NK-92 (cell line): Measurements from ENCODE around the gene MMEL1.
"Not testable (repeated sequence)": the region's sequence is repeated elsewhere in the genome, so short reads cannot be mapped to it uniquely, and the experiment has no call there.

Experiments
- DNase-seq: peaks from one replicate; lab custom pipeline; 2025; ENCODE audit not compliant: unreplicated experiment; lab: John Stamatoyannopoulos, UW

The MMEL1 gene

DNA sequence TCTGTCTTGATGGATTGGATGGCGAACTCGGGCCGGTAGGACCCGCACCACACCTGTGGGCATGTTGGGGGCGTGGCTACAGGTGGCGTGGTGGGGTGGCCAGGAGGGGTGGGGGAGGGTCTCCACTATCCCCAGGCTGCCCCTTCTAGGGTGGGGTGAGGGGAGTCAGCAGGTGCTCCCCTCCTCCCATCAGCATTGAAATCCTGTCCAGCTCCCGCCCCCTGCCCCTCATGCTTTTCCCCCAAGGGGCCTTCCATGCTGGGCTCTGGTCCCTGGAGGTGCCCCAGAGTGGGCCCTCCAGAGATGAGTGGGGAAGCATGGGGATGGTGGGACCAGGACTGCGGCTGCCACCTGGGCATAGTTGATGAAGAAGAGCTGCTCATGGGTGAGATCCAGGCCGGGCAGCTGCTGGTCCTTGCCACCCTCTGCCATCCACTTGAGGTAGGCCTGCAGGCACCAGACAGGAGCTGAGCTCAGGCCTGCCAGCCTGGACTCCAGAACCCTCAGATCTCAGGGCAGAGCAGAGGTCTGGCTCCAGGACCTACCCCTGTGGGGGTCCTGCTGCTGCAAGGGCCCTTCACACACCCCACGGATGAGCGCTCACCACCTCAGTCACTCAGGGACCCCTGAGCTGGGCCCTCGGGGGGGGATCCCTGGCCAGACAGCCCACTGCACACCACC lies 41.1 kb downstream of the MMEL1 start:
- DNase-seq = no peak

DNA sequence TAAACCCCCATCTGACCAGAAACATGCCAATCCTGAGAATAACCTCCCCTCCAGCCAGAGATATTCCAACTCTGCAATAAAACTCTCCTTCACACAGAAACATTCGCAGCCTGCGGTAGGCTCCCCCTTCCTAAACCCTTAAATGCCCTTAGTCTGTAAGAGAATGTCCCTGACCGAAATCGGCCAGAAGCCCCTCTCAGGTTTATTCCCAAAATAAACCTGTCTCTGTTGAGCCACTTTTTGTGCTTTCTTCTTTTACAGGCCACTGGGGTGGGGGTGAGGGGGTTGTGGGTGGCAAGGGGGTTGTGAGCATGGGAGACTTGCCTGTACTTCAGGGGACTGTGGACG lies 41.6 kb downstream of the MMEL1 start:
- DNase-seq = no peak

DNA sequence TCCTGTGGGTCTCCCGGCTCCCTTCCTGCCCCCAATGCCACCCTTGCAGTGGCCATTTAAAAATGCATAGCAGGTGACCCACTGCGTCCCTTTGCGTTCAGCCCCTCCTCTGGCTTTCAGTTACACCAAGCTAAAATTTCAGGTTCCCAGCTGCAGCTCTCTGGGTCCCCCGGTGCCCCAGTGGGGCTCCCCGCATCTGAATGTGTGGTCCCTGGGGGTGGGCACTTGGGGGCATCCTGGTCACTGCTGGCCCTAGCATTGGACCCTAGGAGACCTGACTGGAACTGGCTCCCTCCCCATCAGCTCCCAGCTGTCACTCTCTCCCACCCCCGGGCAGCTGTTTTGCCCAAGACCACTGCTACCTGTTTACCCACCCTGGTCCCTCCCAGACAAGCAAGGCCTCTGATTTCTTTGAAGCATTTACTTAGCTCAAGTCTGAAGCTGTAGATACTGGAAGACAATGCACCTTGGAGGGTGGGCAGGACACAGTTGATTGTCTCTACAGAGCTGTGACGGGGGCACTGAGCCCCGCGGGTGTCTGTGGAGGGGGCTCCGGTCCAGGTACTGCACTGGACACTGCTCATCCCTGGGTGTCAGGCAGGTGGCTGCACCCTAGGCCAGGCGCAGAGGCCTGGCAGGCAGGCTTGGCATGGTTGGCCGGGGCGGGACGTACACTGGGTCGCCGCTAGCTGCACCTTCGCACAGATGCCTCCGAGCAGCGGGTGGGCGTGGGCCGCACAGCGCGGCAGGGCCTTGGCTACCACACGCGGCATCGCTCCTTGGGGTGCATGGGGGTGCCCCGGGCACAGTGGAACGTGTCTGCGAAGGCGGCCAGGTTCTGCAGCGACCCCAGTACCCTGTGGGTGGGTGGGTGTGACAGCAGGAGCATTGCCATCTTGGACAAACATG lies 42.3 kb downstream of the MMEL1 start:
- DNase-seq = no peak

DNA sequence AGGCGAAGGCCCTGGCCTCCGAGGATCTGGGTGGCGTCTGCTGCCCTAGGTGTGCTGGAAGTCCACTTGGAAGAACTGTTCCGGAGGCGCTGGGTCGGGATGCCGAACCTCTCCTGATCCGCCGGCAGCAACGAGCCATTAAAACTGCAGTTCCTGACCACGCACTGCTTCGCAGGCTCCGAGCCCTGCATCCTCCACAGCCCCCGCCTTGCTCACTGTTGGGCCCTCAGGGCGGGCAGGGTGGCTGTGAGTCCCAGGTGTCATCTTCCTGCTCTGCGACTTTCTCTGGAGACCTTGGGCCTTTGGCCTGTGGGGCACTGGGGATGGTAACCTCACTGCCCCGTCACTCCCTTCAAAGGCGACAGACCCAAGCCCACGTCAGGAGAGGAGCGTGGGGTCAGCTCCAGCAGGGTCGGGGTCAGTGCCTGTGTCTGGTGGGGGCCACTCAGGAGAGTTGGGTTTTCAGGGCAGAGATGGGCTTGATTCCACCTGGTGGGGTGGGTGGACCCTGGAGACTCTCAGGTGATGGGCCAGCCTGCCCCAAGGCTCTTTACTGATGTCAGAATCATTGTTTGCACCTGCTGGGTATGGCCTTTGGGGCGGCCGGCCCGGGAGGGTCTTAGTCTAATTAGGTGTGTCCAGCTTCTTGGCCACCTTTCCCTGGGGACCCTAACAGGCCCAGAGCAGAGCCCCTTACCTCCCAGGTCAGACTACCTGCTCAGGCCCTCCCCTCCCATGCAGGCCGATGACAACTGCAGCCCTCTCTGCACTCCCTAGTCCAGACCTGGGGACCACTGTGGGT lies 43.2 kb downstream of the MMEL1 start:
- DNase-seq = no peak

DNA sequence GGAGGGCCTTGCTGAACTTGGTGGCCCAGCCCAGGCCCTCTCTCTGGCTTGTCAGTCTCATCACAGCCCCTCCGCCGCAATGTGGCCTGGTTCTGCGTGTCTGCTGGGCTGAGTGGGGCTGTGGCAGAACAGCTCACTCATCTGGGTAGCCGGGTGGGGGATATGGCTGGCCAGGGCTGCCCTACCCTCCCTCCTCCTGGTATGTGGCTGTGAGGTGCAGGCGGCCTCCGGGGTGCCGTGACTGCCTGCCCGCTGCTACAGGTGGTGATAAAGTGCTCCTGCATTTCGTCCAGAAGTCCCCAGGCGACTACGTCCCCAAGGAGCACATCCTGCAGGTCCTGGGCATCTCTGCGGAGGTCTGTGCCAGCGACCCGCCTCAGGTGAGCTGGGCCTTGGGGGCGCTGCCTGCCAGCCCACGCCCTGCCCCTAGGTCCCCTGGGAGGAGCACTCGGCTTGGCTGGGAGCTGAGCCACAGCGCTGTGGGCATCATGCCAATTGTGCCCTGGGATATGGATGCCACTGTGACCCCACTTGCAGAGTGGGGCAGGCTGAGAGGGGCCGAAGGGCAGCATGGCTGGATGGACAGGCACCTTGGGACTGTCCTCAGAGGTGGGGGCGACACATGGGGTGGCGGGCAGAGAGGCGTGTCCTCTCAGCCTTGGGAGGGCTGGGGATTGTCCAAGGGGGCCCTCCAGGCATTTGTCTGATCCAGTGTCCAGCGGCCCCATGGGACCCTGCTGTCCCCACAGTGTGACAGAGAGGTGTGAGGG lies 44.0 kb downstream of the MMEL1 start:
- no peak for DNase-seq

DNA sequence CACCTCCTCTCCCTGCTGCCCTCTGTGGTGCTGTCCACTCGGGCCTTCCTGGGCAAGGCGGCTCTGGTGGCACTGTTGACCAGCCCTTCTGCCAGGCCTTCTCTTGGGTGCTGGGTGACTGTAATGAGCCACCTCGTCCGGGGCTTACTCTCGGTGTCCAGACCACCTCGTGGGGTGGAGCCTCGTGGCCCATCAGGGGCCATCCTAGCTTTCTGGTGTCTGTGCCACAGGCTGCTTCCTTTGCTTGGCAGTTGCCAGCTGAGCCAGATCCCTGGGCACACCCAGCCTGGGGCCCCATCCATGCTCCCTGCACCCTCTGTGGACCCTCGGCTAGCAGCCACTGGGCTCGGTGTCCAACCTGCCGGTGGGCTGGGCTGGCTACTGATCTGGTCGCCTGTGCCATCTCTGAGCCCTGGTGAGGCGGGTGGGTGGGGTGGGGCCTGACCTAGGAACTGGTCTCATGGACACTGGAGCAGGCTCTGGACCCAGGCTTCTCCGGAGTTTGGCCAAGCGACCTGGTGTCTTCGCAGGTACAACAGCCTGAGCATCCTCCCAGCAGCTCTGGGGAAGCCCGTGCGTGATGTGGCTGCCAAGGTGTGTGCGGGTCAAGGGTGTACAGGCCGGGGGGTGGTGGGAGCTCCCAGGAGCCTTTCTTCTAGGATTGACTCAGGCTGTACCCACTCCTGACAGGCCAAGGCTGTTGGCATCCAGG lies 44.8 kb downstream of the MMEL1 start:
- no peak for DNase-seq

DNA sequence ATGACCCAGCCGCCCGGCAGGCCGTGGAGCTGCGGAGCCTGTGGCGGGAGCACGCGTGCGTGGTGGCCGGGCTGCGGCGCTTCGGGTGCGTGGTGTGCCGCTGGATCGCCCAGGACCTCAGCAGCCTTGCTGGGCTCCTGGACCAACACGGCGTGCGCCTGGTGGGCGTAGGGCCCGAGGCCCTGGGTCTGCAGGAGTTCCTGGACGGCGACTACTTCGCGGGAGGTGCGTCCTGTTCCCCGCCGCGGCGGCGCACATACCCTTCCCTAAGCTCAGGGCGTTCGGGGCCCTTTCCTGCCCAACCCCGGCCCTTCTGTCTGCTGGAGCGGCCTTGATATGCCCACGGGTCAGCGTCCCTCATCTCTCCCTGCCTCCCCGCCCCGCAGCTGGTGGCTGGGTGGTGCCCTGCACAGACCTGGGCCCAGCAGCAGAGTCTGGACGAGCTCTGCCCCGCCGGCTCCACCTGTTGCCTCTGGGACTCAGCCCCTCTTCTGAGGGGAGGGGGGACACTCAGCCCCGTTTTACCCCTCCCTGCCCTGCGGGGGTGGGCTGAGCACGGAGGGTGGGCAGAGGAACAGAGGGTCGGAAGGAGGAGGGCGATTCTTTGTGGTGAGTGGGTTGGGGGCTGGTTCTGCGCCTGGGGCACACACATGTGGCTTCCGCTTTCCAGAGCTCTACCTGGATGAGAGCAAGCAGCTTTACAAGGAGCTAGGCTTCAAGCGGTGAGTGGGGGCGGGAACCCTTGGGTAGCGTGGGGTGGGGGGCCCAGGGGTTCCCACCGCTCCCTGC lies 45.6 kb downstream of the MMEL1 start:
- DNase-seq = no peak

DNA sequence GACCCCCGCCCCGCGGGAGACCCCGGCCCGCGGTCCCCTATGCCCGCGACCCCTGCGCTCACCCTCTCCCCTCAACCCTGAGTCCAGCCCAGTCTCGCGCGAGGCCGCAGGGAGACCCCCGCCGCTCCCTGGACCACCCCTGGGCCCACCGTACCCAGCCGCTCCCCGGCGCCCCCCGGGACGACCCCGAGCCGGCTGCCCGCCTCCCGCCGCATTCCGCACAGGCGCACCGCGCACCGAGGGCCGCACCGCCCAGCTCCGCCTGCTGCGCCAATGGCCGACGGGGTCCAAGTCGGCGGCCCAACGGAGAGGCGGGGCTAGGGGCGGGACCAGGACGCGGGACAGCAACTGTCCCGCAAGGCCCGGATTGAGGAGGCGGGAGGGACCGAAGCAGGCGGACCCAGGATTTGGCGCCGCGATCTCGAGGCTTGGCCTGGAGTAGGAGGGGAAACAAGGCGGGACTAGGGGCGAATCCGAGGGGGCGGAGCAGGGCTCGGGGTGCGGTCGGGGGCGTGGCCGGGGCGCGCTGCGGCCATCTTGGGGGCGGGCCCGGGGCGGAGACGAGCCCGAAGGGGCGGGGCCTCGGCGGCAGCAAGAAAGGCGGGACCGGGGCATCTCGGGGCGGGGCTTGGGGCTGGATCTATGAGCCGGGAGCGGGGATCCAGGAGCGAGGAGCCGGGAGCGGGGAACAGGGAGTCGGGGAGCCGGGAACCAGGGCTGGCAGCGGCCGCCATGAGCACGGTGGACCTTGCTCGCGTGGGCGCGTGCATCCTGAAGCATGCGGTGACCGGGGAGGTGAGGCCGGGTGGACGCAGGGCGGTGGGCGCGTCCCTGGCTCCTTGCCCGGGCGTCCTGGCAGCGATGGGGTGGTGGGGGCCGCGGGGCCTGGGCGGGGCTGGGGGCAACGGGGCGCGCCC lies 46.4 kb downstream of the MMEL1 start, which contains the start of gene PRXL2B:
PRXL2B (plus strand) TSS at position 624 of the 917 bp plus-strand sequence; CDS start at position 733, 109 bp downstream.
- DNase-seq = peak; percentile 43

DNA sequence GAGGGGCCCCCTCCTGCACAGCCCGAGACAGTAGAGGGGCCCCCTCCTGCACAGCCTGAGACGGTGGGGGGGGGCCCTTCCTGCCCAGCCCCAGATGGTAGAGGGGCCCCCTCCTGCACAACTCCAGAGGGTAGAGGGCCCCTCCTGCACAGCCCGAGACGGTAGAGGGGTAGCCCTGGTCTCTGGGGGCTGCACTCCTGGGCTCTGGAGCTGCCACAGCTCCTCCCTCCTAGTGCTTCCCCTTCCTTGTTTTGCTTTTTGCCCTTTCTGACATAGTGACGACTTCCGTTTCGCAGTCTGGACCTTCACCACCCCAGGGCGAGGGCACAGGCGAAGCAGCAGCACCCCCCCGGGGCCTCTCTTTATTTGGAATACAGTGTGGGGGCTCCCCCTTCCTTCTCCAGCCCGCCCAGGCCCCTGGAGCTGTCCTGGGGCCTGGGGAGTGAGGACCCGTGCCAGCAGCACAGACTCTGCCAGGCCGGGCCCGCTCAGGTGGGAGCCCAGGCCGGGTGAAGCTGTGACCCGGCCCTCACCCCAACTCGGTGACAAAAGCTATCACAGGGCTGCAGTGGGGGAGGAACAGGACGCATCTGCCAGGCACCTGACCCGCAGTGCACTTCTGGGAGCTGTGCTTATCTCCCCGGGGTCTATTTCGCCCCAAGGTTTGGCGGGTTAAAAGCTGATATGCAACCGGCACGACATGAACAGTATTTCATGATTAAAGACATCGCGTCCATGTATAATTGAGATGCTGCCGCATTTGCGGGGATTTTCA lies 47.3 kb downstream of the MMEL1 start:
- no peak for DNase-seq

DNA sequence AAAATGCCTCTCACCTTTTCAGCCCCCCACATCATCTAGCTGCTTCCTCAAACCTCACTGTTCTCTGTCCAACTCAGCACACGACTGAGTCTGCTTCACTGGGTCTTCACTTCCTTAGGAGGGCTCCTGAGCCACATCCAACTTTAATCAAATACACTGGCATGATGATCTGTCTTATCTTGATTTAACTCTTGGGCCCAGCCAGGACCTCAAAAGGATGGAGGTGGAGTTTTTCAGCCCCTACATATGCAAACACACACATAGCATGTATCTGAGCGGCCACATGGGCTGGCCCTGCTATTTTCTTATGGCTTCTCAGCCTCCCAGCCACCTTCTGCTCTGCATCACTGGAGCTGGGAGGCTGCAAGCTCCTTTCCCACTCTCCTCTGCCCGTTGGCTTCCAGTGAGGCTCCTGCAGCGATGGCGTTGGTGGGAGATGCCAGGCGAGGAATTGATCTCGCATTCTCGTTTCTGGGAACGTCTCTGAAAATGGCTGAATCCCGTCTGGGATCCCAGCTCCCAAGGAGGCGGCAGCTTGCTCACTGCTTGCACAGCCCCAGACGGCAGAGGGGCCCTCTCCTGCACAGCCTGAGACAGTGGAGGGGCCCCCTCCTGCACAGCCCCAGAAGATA lies 48.0 kb downstream of the MMEL1 start:
- DNase-seq = no peak

DNA sequence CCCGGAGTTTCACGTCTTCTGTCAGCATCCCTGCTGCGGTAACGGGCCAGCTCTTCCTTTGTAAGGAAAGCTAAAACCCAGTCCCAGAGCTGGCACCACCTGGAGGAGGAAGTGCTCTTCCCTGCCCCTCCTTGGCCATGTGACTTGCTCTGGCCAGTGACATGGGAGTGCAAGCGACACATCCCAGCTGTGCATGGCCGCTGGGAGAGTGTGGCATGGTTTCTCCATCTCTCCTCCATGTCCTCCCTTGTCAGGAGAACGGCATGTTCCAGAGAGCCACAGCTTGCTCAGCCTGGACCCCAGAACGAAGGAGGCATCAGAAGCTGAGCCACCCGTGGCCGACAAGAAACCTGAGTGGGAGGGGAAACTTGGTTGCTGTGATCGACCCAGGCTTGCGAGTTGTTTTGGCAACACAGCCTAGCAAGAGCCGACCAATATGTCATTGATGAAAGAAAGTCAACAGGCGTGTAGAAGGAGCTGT lies 48.9 kb downstream of the MMEL1 start:
- no peak for DNase-seq

DNA sequence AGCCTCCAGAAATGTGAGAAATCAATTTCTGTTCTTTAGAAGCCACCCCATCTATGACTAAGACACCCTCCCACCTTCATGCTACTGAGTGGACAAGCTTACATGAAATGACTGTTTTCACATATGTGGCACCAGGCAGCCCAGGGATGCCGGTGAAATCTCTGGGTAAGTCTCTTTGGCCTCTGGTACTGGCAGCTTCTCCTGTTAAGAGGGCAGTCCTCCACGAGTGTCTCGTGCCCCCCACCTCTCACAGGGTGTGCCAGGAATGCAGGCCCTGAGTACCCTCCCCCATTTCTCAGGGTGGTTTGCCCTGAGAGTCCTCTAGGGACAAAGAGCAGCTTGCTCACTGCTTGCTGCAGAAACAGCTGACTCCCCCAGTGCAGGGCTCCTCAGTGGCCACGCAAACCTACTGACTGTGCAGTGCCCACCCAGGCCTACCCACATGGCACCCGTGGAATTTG lies 49.5 kb downstream of the MMEL1 start:
- no peak for DNase-seq

DNA sequence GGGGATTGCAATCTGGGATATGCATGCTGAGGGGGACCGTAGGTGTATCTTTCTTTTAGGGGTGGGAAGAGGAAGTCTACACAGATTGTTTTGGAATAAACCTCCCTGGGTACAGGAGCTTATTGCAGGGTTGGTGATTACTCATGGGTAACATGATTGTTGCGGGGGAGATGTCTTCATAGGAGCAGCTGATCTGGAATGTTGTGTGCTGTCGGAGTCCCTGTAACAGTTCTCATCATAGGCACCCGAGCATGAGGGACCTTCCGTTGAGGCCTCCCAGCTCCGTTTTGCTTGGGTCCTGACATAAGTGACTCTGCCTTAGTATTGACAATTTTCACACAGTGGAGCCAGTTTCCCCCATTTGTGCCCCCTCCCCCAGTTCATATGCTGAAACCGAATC lies 50.4 kb downstream of the MMEL1 start:
- no peak for DNase-seq

DNA sequence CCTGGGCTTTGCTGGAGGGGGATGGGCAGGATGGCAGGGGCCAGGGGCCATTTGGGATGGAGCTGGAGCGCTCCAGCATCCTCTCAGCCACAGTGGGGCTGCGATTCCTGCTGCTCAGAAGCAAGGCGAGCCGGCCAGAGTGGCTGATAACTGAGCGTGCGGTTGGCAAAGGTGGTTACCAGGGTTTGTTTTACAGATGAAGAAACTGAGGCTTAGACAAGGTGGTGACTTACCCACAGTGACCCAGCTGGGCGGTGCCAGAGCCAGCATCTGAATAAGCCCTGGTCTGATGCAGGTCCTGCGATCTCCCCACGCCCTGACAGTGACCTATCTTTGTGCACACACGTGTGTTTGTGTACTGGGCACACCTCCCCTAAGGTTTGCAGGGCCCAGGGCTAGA lies 52.1 kb downstream of the MMEL1 start:
- DNase-seq = no peak

DNA sequence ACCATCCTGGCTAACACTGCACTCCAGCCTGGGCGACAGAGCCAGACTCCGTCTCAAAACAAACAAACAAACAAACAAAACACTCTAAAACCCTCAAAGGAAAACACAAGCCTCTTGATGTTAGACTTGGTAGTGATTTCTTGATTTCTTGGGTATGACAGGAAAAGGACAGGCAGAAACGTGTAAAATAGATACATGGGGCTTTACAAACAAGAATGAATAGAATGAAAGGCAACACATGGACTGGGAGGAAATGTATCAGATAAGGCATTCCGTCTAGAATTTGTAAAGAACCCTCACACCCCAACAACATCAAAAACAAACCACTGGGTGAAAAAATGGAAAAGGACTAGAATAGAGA lies 54.1 kb downstream of the MMEL1 start:
- DNase-seq = no peak

DNA sequence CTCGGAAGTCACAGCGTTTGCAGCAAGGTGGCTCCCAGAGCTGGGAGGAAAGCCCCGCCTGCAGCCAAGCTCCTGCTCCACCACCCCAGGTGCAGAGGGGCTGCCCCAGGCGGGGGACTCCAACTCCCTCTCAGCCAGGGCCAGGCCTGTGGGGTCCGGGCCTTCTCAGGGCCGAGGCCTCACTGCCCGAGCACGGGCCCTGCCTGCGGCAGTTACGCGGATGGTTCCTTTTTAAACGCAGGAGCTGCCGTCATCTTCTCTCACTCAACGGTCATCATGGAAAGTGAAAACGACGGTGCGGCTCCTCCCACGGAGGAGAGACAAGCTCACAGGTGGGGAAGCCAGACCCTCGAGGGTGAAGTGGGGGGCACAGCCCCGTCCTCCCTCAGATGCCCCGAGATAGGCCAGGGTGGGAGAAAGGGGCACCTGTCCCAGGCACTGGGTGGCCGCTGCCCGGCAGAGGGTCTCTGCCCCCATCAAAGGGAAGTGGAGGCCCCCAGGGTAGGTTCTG lies 55.2 kb downstream of the MMEL1 start:
- not testable (repeated sequence) for DNase-seq
